GM18873 (cell line): ENCODE results near the gene CBLN1.
"Not testable (repeated sequence)": the region's sequence is repeated elsewhere in the genome, so short reads cannot be mapped to it uniquely, and the experiment has no call there.

ENCODE experiments used
- ATAC-seq: cut with Tn5 transposase; IDR thresholded peaks from one replicate; pipeline ENCODE4 v1.9.1; 2021; ENCODE audit warnings: mild to moderate bottlenecking, moderate library complexity, moderate number of reproducible peaks; ENCODE audit not compliant: unreplicated experiment, low FRiP score

The CBLN1 gene

DNA sequence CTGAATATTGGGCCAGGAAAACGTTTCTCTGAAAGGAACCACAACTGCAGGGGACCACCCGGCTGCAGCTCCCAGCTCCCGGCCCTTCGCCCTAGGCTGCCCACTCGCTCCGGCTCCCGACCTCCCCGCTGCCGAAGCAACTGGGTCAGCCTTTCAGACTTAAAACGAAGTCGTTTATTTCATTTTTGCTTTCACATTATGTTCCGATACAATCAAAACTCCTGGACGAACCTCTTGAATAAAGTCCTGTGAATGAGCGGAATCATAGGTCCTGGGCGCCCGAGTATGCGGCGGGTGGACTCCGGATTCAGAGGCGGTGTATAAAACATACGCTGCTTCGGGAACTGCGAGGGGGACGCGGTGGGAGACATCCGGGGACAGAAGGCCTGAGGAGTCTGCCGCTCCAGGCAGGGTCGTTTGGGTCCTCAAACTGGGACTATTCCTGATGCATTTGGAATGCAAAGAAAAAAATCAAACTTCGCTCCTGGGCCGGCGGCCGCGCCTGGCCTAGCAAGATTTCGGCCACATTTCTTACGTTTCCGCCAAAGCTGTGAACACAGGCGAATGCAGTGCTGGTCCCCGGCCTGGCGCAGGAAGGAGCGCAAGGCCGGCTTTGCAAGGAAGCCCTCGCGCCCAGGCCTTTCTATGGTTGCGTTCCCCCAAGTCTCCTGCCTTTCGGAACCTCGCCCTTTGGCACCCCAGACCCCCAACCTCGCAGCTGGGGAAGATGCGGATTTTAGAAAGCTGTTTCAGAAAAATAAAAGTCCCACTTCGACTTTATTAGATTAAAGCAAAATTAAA, 3.7 kb downstream of the CBLN1 start:
- ATAC-seq, result no peak

DNA sequence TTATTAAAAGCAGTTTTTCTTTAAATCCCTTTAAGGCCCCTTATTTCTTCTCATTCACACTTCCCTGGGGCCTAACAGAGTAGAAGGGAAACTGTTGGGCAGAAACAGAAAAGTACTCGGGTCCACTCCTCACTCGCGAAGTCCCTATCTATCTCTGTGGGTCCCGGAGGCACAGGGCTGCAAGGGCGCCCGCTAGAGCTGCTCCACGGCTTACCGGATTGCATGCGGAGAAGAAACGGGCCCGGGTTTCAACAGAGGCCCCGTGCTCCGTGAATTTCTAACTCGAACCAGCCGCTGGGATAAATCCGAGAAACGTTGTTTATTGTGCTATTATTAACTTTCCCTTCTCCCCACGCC, 4.3 kb downstream of the CBLN1 start:
- ATAC-seq, result no peak

DNA sequence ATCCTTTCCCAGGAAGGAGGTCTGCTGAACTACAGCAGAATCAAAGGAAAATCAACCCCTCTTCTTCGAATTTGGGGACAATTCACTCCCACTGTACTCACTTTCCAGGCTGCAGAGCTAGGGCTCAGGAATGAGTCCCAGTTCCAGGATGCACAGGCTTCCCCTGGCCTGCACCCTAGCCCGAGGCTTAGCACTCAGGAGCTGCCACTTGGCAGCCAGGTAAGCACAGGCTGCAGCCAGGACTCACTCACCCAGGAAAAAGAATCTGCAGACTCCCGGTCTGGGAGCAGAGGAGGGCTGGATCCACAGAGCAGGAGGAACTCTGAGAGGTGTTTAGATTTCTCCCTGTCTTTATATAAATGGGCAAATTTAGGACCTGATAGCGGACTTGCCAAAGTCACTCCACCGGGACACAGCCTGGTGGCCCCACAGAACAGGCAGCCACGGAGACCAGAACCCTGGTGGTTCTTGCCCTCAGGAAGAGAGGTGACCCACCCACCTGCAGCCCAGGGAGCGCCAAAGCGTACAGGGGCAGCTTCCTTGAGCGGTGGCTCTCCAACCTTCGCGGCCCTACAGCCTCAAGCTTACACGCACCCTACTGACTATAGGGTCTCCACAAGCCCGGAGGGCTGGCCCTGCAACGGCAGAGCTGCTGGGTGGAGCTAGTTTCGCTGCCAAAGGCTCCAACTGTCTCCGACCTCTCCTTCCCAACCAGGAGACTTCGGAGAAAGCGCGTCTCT, 4.8 kb downstream of the CBLN1 start:
- ATAC-seq, result no peak

DNA sequence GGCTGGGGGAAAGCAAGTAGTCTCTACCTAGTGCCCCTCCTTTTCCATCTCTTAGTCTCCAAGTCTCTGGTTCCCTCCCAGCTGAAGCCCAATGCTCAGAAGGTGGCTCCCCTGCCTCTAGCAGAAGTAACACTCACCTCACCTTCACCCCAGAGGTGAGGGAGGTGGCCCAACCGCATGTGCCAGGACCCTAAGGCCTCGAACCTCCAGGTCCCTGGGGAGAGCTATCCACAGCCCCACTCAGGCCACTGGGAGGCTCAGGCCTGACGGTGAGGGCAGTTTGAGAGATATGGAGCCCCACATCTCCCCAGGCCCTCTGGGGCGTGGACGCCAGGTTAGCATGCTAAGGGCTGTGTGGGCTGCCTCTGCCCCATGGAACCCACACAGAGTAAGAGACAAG, 5.8 kb downstream of the CBLN1 start:
- ATAC-seq, result no peak

DNA sequence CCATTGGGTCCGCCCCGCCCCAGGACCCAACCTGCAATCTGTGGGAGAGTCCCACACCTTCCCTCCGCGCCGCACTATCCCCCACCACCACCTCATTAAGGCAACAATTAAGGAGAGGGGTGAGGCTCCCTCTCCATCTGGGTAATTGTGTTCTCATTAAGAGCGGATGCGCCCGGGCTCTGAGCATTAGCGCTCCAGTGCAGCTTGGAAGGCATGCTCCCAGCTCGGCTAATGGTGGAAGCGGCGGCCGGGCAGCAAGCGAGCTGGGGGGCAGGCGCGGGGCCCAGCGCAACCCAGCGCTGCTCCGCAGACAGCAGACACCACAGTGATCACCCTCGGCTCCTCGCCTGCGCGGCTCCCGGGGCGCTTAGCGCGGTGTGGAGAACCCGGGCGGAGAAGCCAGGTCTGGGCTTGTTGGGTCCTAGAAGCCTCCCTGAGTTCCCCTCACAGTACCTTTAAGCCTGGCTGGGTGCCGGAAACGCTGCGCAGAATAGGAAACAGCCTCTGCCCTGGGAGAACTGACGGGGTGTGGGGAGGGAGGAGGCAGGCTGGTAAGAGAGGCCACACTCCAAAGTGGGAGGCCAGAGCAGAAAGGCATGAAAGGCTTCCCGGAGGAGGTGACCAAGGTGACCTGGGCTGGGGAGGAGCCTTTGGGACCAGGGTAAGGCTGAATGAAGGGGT, 6.4 kb downstream of the CBLN1 start:
- no peak for ATAC-seq

DNA sequence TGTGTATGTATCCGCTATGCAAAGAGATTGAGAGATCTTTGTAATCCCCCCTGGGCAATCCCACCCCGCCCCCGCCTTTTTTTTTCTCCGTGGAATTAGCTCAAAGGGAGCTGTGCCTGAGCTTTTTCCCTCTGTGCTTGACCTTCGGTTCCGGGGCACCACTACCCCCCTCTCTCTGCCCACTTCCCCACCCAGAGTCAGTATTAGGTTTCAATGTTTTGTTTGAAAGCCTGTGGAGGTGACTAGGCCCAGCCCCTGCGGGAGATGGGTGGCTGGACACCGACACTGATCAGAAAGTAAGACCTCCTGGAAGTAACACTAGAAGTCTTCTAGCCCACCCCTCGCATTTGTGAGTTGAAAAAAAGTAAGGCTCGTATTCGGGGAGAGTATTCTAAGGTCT, 7.0 kb downstream of the CBLN1 start:
- ATAC-seq, result no peak

DNA sequence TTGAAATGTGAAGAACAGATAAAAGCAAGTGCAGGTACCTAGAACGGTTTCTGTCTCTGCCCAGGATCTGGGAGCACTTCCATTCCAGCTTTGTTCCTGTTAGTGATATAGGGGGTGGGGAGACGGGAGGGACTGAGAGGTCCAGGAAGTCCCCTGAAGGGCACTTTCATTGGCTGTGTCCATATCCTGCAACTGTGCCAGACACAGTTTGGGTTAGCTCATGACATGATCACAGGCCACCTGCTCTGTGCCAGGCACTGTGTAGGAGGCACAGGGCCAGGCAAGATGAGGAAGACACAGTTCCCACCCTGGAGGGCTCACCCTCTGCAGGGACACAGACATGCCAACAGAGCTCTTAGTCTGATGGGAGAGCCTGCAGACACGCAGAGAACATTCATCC, 7.9 kb downstream of the CBLN1 start:
- ATAC-seq, result no peak

DNA sequence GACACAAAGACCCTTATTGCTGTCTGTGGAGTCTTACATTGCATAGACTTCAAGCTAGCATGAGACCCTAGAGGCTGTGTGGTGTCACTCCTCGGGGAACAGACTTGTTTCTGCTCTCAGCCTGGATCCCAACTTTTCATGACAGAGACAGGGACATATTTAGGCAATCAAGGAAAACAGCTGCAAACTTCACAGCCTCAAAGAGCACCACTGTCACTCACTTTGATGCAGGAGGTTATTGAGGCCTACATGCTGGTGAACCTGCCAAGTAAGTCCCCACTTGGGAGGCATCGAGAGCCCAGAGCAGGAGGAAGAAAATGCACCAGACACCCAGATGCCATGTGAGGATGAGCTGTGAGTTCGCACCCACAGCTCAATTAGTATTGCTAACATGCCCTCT, 10.3 kb downstream of the CBLN1 start:
- ATAC-seq, result no peak

DNA sequence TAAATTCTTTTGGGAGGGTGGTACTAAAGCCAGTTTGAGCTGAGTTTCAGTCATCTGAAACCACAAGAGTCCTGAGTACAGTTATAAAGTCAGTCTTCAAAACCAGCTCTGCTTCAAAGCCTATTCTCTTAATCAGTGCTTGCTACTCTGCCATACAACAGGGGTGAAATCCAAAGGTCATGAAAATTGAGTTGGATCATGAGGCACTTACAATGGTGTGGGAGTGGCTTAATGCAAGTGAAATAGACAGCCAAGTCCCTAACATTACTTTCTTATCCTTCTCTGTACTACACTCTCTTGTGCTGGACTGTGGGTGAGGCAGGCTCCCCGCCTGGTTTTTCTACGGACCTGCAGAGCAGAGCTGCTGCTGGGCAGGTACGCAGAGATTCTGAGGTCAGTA, 12.4 kb downstream of the CBLN1 start:
- ATAC-seq, result no peak

DNA sequence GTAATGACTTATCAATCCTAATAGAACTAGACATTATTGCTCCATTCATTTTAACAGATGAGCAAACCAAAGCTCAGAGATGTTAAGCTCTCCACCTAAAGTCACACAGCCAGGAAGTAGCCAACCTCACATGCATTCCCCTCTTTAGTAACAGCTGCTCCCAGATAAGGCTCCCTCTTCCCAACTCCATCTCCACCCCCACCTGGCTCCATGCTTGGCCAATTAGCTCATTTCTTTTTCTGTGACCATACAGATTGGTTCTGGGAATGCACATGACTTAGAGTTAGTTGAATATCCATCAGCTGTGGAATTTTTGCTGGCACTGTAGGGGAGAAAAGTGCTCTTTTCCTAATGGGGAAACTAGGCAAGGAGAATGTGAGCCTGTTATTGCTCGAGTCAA, 13.0 kb downstream of the CBLN1 start:
- ATAC-seq, result no peak

DNA sequence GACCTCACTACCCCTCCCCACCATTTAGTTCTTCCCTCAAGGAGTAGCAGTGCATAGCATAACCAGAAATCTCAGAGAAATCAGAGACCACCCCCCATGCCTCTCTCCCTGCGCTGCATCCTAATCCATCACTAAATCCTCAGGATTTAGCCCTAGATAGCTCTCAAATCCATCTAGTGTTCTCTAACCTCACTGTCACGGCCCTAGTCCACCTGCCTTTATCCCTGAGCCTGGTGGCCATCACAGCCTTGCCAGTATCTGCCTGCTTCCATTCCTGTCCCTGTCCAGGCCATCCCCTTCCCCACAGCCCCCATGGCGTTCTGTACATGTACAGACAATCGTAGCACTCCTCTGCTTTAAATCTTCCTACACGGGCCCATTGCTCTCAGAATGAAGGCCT, 19.1 kb downstream of the CBLN1 start:
- no peak for ATAC-seq

DNA sequence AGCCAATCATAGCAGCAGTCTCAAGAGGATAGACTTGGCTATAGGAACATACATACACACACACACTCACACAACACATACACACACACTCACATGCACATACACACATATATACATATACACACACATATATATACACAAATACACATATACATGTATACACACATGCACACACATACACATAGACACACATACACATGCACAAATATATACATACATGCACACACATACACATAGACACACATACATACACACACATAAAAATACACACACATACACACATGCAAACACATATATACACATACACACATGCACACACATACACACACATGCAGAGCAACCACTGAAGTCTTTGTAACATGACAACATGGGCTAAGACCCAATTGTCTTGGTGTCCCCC, 19.7 kb downstream of the CBLN1 start:
- no peak for ATAC-seq

DNA sequence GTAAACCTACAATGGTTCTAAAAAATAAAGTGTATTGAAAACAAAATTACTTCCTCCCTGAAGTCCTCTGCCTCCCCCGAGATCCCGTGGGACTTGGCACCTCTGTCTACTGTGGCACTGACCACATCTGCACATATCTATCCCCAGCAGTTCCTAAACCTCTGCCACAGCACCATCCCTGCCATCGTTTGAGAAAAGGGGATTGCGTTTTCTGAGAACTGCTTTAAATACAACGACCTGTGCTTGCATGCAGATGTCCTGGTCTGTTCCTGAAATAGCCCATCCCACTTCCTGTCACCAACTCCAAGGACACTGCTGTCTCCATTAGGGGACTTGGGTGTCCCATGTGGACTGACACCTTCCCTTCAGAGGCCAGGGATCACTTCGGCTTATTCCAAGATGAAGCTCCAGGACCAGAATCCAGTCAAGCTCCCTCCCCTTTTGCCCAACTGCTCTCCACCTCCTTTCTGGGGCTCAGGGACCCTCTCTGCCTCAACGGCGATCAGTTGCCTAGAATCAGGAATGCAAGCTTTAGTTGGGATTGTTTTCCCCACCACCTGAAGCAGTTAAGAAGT, 20.6 kb downstream of the CBLN1 start:
- ATAC-seq, result no peak

DNA sequence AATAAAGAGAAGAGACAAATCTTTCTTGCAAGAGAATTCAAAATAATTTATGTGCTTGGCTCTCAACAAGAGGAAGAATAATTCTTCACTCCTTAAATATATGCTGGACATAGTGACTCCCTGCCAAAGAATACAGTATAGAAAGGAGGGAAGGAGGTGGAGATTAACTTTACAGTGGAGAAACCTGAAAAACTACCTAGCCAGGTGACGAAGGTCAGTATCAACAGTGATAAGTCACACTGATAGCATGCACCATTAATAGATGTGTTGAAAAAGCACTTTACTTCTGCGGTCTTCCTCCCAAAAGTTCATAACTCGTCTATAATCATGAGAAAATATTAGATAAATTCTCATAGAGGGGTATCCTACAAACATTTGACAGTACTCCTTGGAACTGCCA, 21.4 kb downstream of the CBLN1 start:
- ATAC-seq, result no peak

DNA sequence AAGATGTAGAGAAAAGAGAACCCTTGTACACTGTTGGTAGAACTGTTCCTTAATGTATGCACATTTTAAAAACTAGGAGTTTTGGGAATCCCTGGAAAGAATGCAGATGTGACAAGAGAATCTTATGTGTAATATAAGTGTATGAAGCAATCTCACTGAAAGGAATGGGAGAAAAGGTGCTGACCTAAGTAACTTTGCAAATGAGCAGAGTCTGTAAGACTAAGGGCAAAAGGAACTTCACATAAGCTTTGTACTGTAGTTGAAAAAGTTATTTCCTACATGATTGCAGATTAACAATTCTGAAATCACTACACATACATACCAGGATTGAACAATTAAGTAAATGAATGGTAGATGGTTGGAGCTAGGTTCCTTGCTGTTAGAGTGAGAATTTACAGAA, 22.3 kb downstream of the CBLN1 start:
- ATAC-seq, result no peak

DNA sequence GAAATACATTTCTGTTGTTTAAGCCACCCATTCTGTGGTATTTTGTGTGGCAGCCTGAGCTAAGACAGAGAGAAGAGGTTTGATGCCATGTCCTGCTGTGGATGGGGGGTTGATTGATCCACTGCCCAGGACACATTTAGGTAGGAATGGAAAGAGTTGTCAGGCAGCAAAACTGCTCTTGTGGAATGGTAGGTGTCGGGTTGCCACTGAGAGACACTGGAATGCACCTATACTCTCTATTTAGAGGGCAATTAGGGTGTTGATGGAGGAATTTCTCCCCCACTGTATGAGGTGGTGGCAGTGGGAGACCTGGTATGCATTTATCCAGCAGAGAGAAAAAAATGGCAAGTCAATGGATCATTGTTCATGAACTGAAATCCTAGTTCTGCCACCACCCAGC, 30.9 kb downstream of the CBLN1 start:
- ATAC-seq, result no peak

DNA sequence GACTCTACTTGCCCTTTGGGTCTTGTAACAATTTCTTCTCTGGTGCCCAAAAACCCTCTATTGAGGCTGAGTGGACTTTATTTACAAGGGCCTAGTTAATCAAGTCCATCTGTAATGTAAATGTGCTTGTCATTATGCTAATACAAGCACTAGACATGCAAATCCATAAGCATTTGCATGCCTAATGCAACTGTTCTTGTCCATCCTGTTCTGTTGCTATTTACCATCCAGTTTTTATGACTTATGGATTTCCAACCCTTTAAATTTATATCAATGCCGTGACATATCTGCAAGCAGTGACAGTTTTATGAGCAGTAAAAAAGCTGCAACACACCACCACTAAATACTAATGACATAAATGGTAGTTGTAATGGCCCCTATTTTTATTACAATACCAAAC, 33.4 kb downstream of the CBLN1 start:
- no peak for ATAC-seq

DNA sequence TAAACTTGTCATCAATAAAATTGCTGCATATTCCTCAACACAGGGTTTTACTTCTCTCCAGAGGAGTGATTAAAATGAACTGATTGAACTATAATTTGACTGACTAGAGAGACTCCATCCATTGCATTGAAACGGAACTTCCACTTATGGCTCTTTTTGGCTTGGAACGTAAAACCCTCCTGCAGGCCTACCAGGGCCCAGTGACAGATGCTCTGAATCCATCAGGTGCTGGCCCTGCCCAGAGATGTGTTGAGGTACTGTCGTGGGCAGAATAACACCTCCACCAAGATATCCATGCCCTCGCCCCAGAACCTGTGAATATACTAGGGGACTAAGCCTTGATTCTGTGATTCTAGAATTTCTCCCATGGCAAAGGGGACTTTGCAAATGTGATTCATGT, 45.4 kb downstream of the CBLN1 start:
- ATAC-seq, result no peak

DNA sequence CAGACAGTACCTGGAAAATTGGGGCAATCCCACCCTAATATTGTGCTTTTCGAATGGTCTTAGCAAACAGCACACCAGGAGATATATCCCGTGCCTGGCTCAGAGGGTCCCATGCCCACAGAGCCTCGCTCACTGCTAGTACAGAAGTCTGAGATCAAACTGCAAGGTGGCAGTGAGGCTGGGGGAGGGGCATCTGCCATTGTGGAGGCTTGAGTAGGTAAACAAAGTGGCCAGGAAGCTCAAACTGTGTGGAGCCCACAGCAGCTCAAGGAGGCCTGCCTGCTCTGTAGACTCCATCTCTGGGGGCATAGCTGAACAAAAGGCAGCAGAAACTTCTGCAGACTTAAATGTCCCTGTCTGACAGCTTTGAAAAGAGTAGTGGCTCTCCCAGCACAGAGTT, 53.3 kb downstream of the CBLN1 start:
- ATAC-seq, result not testable (repeated sequence)
